ENCODE results near the gene PRAME.

- TF ChIP-seq CTCF (IDR thresholded peaks at IDR 0.05; ENCODE audit: extremely low read depth in 1 of 2, insufficient read depth in 1 of 2, low read depth in 1 of 2, low read length in 2 of 2) (no peak), POLR2A (IDR thresholded peaks at IDR 0.05; ENCODE audit: low read depth, low read length) (no peak)
These were observed 6.9 kb upstream of the PRAME start for GRCh38 chr22:22565981-22566380.

All from endothelial cell of umbilical vein (primary cell).